H1 (cell line): ENCODE measurements around the gene ST6GALNAC5. TPM values are rescaled to one million over a fixed set of nuclear protein-coding genes. Genes with fewer than 3 reads are reported as not detected.

Source experiments
- BACH1 ChIP-seq: IDR thresholded peaks from 2 replicates; pipeline ENCODE4 v1.6.1; 2012; ENCODE audit warnings: low read length, improper control_type of control experiment
- CBX8 ChIP-seq: fragments of 300-800, 300-1000 bp; sonication (generic); IDR thresholded peaks from 2 replicates; pipeline ENCODE4 v1.7.1; 2016; ENCODE audit warnings: low read depth, low read length, borderline replicate concordance
- CREB1 ChIP-seq: IDR thresholded peaks from 2 replicates; pipeline ENCODE4 v1.6.1; 2012; ENCODE audit warnings: inconsistent platforms
- MAFK ChIP-seq: IDR thresholded peaks from 2 replicates; pipeline ENCODE4 v1.6.1; 2012; ENCODE audit warnings: low read depth, mild to moderate bottlenecking, improper control_type of control experiment, low read length
- polyA plus RNA-seq, 7 experiments: library from polyadenylated mRNA; depleted of rRNA in 3 of 7; stranded (reverse) in 5 of 7; unstranded in 2 of 7; fragments of >200 nt in 5 of 7; fragments of 200-250 nt in 2 of 7; gene quantifications; 1 replicate in 5 of 7; 2 replicates in 1 of 7; 4 replicates in 1 of 7; pipeline versions ENCODE4 v1.2.1 to v1.2.3, GENCODE V29; 2011 to 2013; ENCODE audit warnings: missing spikeins in 2 of 7, mixed read lengths in 2 of 7
- total RNA-seq: library from RNA; stranded (reverse); fragmentation: NEBNext Ultra II Directional; extraction: Animal tissue kit (Norgen Biotek cat#: 25700); gene quantifications from 2 replicates; pipeline ENCODE4 v1.2.1, GENCODE V29; 2021

ST6GALNAC5 gene
- total and polyA plus RNA-seq, 2 of the 8 experiments (the other 6 are each of a cell fraction or from before 2014, with no cell fraction given): 6.2 to 7.3 TPM

DNA sequence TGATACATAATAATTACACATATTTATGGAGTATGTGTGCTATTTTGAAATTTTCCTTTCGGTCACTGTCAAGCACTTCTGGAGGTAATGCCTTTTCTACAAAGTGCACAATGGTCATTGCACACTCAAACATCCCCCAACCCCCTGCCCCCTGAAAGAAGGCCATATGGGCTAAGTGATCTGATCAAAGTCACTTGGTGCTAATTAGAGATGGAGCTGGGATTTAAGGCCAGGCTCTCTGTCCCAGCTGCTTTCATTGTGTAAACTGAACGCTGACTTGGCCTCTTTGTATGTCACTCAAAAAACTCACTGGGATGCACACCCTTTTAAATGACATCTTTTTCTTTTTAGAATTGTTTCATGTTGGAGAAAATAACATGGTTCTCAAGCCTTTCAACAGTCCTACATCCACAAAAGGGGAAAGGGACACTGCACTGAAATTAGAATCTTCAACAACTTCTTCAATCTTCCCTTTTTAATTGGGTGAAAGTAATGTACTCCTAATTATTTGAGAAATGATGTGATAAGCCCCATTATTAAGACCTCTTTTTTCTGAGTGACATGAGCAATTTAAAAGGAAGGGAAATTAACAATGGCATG, 149.2 kb downstream of the ST6GALNAC5 start (continued):
- no peak for TF ChIP-seq MAFK
- no peak for TF ChIP-seq BACH1
- TF ChIP-seq CREB1: no peak
- TF ChIP-seq CBX8: no peak
